K562 (cell line): ENCODE data around the gene FHIT. TPM values are rescaled to one million over a fixed set of nuclear protein-coding genes. Genes with fewer than 3 reads are reported as not detected.

ENCODE experiments used
- ATAC-seq: fragments of 200-7000 bp; cut with Tn5 transposase; 3 replicates; pipeline ENCODE4 v1.9.1; 2020; ENCODE audit warnings: moderate library complexity
- BruUV-seq: library from RNA; stranded (reverse); fragments of 400-500 nt; replicated peaks from 2 replicates; lab custom pipeline; 2021; lab: Mats Ljungman, UMichigan
- CTCF ChIA-PET: fragments of 300-600 bp; formaldehyde crosslinking; extraction: SDS; loops from one replicate; lab custom pipeline; 2021; ENCODE audit warnings: low intra/inter-chr PET ratio; lab: Yijun Ruan, JAX
- POLR2A ChIA-PET: fragments of 300-600, 350-650 bp; sonication (Branson Sonifier 250); formaldehyde crosslinking; extraction: SDS; loops from one replicate; lab custom pipeline; 2021; ENCODE audit warnings: antibody characterized with exemption, inconsistent platforms; lab: Yijun Ruan, JAX
- DNase-seq, 4 experiments: peaks; one replicate each; pipeline versions ENCODE4 v3.0.0 to v3.0.0-alpha.2; 2011 to 2018; ENCODE audit warnings: low spot score in 3 of 4, mixed read lengths in 3 of 4; ENCODE audit errors: extremely low read depth in 1 of 4
- FAIRE-seq: peaks from 2 replicates; lab custom pipeline; 2011; peaks lifted over from hg19 to GRCh38; lab: Jason Lieb, UNC
- H2AFZ ChIP-seq: 2 replicates; pipeline ENCODE4 v1.6.0; 2011; ENCODE audit warnings: low read depth, low read length, control low read depth, inconsistent platforms
- H3K27ac ChIP-seq: fragments of 200-600 bp; 3 replicates; pipeline ENCODE4 v1.8.0; 2011; ENCODE audit warnings: low read depth, mild to moderate bottlenecking, control low read depth, inconsistent platforms, low read length, moderate library complexity, mixed read lengths; ENCODE audit errors: extremely low read depth
- H3K27me3 ChIP-seq, 2 experiments: fragments of 300-600 bp in 1 of 2; 2 replicates in 1 of 2; 3 replicates in 1 of 2; pipeline versions ENCODE4 v1.6.0 to v1.8.0; 2011; ENCODE audit warnings: inconsistent platforms in 2 of 2, low read length in 2 of 2, mild to moderate bottlenecking in 1 of 2, mixed read lengths in 1 of 2, moderate library complexity in 1 of 2; ENCODE audit not compliant: control insufficient read depth in 2 of 2, insufficient read depth in 2 of 2
- H3K36me3 ChIP-seq: fragments of 300-600 bp; 3 replicates; pipeline ENCODE4 v1.8.0; 2011; ENCODE audit warnings: mild to moderate bottlenecking, low read length, inconsistent platforms; ENCODE audit not compliant: control insufficient read depth, insufficient read depth
- H3K4me1 ChIP-seq, 2 experiments: fragments of 200-600 bp in 1 of 2; replicated peaks in 1 of 2; 2 replicates in 1 of 2; 3 replicates in 1 of 2; pipeline versions ENCODE4 v1.5.1 to v1.8.0; 2011; ENCODE audit warnings: inconsistent platforms in 2 of 2, low read length in 2 of 2, mild to moderate bottlenecking in 1 of 2, mixed read lengths in 1 of 2, moderate library complexity in 1 of 2; ENCODE audit not compliant: control insufficient read depth in 2 of 2, insufficient read depth in 2 of 2
- H3K4me2 ChIP-seq: 2 replicates; pipeline ENCODE4 v1.6.1; 2011; ENCODE audit warnings: low read length, control low read depth, inconsistent platforms, mixed read lengths; ENCODE audit not compliant: insufficient read depth
- H3K4me3 ChIP-seq: fragments of 200-600 bp; sonication (generic), shearing (Covaris generic); 2 replicates; pipeline ENCODE4 v1.5.1; 2016; ENCODE audit warnings: control low read depth, inconsistent platforms
- H3K79me2 ChIP-seq: fragments of 200-600 bp; 3 replicates; pipeline ENCODE4 v1.8.0; 2011; ENCODE audit warnings: low read length, inconsistent platforms; ENCODE audit not compliant: control insufficient read depth, insufficient read depth
- H3K9ac ChIP-seq, 2 experiments: 2 replicates each; pipeline versions ENCODE4 v1.6.0 to v1.6.1; 2011; ENCODE audit warnings: low read depth in 2 of 2, low read length in 2 of 2, control low read depth in 1 of 2, inconsistent platforms in 1 of 2, mild to moderate bottlenecking in 1 of 2, mixed read lengths in 1 of 2; ENCODE audit not compliant: insufficient read depth in 1 of 2
- H3K9me1 ChIP-seq: one replicate; pipeline ENCODE4 v1.6.0; 2011; ENCODE audit warnings: inconsistent platforms, mild to moderate bottlenecking, low read length, moderate library complexity; ENCODE audit not compliant: control insufficient read depth, insufficient read depth
- H3K9me3 ChIP-seq: replicated peaks from 2 replicates; pipeline ENCODE4 v1.5.1; 2011; ENCODE audit warnings: low read depth, low read length, inconsistent platforms; ENCODE audit not compliant: control insufficient read depth, insufficient read depth
- H4K20me1 ChIP-seq: replicated peaks from 2 replicates; pipeline ENCODE4 v1.6.1; 2011; ENCODE audit warnings: low read length, inconsistent platforms, mixed read lengths; ENCODE audit not compliant: control insufficient read depth, insufficient read depth
- CTBP1 ChIP-seq: fragments of 450-650 bp; IDR thresholded peaks from 2 replicates; pipeline ENCODE4 v1.6.1; 2016; ENCODE audit warnings: borderline replicate concordance
- HINFP ChIP-seq: fragments of 450-650 bp; conservative IDR thresholded peaks from 2 replicates; pipeline ENCODE4 v1.6.1; 2016; ENCODE audit warnings: missing genetic modification characterization, low read depth, mild to moderate bottlenecking, control low read depth, missing compliant biosample characterization
- TEAD2 ChIP-seq: fragments of 450-650 bp; IDR thresholded peaks from 2 replicates; pipeline ENCODE4 v1.6.1; 2016; ENCODE audit warnings: missing genetic modification characterization, control low read depth, missing compliant biosample characterization
- ZBTB26 ChIP-seq: fragments of 450-650 bp; formaldehyde crosslinking; IDR thresholded peaks from 2 replicates; pipeline ENCODE4 v1.4.0; 2022; ENCODE audit warnings: missing genetic modification characterization
- WGBS: fragments of 100-300 bp; shearing (Covaris generic); methylation state at CpG from one replicate; pipeline ENCODE4 v1.1.6; 2016; ENCODE audit warnings: low coverage, mixed read lengths; ENCODE audit not compliant: insufficient coverage; ENCODE audit errors: missing lambda C conversion rate; 5-methylcytosine and 5-hydroxymethylcytosine counted together
- in situ Hi-C: fragments of 300-500 bp; cut with MboI; formaldehyde crosslinking; loops from 4 replicates; pipeline ENCODE4 v1.15.0; 2018; ENCODE audit warnings: inconsistent platforms, mixed read lengths
- intact Hi-C: fragments of 100-400 bp; cut with micrococcal nuclease; formaldehyde crosslinking; loops from 2 replicates; pipeline ENCODE4 v1.14.2; 2022
- polyA plus RNA-seq, 8 experiments: library from polyadenylated mRNA; depleted of rRNA in 4 of 8; stranded (reverse) in 5 of 8; unstranded in 3 of 8; fragments of >200 nt; fragmentation: Nextera tagmentation in 2 of 8; fragmentation: Illumina TruSeq in 1 of 8; extraction: Ambion mirVana in 2 of 8; extraction: Trizol in 1 of 8; gene quantifications; 2 replicates each; pipeline versions ENCODE4 v1.2.1 to v1.2.3, GENCODE V29; 2011 to 2014; ENCODE audit warnings: inconsistent platforms in 1 of 8, missing spikeins in 1 of 8
- total RNA-seq, 7 experiments: library from RNA; depleted of rRNA in 6 of 7; stranded (reverse); fragments of >200 nt in 6 of 7; fragmentation: Illumina TruSeq in 2 of 7; extraction: Trizol in 2 of 7; gene quantifications; 2 replicates each; pipeline versions ENCODE4 v1.2.1 to v1.2.3, GENCODE V29; 2011 to 2021; ENCODE audit warnings: low replicate concordance in 1 of 7

FHIT gene
- total and polyA plus RNA-seq, 9 of the 15 experiments (the other 6 are each of a cell fraction or from before 2014, with no cell fraction given): 1.7 to 9.1 (median 4.3) TPM

GRCh38 chr3:60998858-60999257, 252.4 kb downstream of the FHIT start:
- POLR2A ChIA-PET: no interaction called here
- Histone ChIP-seq H3K9me1 (no peaks in the 10 kb centered on the region), H3K4me1 (no peaks in the 10 kb centered on the region), H3K27ac (no peak overlapping the region), H4K20me1 (no peaks in the 10 kb centered on the region), H3K79me2 (no peaks in the 10 kb centered on the region), H3K9ac (no peak overlapping the region), H3K4me2 (no peak overlapping the region), H2AFZ (no peak overlapping the region), H3K4me3 (no peak overlapping the region), H3K36me3 (no peaks in the 10 kb centered on the region), H3K9me3 (no peaks in the 10 kb centered on the region), H3K27me3 (no peaks in the 10 kb centered on the region)
- FAIRE-seq (no peak), DNase-seq (no peak), ATAC-seq (no peak)
- CTCF ChIA-PET: no interaction called here
- intact Hi-C loops (no loop called here), in situ Hi-C loops (no loop called here)
- TF ChIP-seq ZBTB26 (CRISPR knock-in tag) (no peak), TEAD2 (tag) (no peak), CTBP1 (no peak), HINFP (tag) (no peak)
- 22% methylated on average over 3 of the region's 3 CpGs for WGBS
- no TSS peak for BruUV-seq
